HG03469 (cell line): ENCODE data around the gene NPEPPS.
"Not testable (repeated sequence)": the region's sequence is repeated elsewhere in the genome, so short reads cannot be mapped to it uniquely, and the experiment has no call there.

Source experiments
- ATAC-seq: cut with Tn5 transposase; IDR thresholded peaks from one replicate; pipeline ENCODE4 v1.9.1; 2021; ENCODE audit warnings: mild to moderate bottlenecking, moderate library complexity, moderate number of reproducible peaks; ENCODE audit not compliant: unreplicated experiment

NPEPPS gene, protein sequence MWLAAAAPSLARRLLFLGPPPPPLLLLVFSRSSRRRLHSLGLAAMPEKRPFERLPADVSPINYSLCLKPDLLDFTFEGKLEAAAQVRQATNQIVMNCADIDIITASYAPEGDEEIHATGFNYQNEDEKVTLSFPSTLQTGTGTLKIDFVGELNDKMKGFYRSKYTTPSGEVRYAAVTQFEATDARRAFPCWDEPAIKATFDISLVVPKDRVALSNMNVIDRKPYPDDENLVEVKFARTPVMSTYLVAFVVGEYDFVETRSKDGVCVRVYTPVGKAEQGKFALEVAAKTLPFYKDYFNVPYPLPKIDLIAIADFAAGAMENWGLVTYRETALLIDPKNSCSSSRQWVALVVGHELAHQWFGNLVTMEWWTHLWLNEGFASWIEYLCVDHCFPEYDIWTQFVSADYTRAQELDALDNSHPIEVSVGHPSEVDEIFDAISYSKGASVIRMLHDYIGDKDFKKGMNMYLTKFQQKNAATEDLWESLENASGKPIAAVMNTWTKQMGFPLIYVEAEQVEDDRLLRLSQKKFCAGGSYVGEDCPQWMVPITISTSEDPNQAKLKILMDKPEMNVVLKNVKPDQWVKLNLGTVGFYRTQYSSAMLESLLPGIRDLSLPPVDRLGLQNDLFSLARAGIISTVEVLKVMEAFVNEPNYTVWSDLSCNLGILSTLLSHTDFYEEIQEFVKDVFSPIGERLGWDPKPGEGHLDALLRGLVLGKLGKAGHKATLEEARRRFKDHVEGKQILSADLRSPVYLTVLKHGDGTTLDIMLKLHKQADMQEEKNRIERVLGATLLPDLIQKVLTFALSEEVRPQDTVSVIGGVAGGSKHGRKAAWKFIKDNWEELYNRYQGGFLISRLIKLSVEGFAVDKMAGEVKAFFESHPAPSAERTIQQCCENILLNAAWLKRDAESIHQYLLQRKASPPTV

DNA sequence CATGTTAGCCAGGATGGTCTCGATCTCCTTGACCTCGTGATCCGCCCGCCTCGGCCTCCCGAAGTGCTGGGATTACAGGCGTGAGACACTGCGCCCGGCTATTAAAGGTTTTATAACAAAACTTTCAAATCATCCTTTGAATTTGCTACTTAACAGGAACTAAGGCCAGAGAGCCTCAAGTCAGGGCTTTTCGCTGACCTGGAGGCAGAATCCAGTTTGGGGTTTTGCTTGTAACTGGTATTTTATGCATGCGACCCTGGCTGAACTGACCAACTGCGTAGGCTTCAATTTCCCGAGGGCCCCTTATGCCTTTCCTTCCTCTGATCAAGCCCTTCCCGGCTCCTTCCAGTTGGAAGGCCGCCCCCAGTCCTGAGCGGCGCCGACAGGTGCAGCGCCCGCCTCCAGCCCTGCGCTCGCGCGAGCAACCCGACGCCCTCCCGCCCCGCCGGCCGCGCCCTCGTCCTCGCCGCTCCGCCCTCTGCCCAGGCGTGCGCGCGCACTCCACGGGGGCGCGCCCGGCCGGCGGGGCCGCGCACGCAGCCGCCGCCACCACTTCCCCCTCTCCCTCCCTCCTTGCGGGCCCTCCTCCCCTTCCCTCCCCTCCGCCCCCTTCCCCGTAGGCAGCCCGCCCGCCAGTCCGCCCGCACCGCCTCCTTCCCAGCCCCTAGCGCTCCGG lies at the start of gene NPEPPS:
Gene NPEPPS, plus strand, starts transcription at position 552 of the 676 bp plus-strand sequence. CDS start 193 bp downstream, outside the sequence.
- ATAC-seq, result not testable (repeated sequence)

DNA sequence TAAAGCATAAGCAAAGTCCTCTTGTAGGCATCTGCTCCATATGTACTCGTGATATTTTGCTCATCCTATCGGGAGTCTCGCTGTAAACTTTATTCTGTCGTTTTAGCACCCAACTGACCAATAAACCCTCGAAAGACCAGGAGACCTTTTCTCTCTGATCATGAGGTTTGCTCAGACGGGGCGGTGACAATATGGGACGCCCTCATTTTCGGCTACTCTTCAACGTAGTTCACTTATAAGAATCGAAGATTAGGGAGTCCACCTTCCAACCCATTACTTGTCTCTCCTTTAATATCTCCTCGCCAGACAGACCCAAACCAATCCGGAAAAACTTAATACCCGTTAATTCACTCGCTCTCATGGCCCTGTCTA lies 39.1 kb upstream of the NPEPPS start:
- not testable (repeated sequence) for ATAC-seq

DNA sequence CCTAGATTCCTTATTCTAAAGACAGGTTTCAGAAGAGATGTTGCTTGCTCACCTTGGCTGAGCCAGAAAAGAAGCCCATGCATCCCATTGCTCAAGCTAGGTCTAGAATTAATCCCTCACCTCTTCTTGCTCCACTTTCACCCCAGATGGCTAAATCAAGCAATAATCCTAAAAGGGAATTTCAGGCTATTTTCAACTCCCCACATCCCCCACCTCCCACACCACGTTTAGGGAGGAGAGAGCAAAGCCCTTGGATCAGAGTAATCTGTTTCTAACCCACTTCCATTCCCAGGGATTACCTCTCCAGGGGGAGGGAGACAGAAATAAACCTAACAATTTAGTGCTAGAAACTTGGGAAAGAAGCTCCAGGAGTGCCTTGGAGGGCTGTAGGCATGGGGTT lies 31.8 kb upstream of the NPEPPS start:
- not testable (repeated sequence) for ATAC-seq

DNA sequence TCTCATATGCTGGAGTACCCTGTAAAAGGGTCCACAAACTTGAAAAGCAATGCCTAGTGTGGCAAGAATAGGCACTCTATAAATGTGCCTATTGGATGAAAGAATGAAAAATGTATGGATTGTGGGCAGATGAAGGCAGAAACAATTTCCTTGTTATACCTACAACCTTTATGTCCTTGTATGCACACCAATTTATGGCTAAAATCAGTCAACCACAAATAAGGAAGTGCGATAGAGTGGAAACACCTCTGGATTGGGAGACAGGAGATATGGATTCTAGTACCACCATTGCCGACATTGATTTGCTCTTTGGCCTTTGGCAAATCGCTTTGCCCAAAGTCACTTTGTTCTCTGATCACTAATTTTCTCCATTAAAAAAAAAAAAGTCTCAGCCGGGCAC lies 31.4 kb upstream of the NPEPPS start:
- ATAC-seq, result not testable (repeated sequence)

DNA sequence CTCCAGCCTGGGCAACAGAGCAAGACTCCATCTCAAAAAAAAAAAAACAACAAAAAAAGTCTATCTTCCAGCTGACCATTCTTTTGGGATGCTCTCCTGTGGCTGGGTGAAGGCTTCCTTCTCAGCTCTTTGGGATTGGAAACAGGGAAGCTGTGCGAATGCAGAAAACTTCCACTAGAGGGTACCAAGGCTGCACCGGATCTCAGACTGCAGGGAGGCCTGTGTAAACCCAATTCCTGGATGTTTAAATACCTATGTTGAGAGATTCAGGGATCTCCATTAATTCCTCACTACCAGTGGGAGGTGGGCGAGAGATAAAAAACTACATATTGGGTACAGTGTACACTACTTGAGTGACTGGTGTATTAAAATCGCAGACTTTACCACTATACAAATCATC lies 30.3 kb upstream of the NPEPPS start:
- ATAC-seq, result not testable (repeated sequence)

DNA sequence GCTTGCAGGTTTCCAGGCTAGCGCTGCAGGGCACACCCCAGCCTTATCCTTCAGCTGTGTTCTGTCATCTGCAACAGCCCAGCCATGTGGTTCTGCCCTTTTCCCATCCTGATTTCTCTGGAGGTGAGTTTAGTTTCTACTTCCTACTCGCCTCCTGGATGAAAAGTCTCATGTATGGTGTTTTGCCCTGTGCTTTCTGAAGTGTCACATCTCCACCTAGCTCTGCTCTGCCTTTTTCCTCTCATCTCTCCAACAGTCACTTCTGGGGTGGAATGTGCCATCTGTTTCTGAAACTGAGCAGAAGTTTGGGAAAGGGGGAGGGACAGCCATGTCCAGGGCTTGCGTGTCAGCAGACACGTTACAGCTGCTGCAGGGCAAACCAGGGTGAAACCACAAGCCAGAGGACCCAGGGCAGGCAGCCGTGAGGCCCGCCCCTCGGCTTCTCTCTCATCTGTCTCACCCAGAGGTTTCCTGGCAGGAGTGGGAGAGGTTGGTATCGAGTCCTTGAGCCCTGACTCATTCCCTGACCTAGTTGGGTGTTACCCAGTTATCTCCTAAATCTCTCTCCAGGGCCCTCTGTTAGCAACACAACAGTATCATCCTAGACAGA lies 28.7 kb upstream of the NPEPPS start:
- not testable (repeated sequence) for ATAC-seq

DNA sequence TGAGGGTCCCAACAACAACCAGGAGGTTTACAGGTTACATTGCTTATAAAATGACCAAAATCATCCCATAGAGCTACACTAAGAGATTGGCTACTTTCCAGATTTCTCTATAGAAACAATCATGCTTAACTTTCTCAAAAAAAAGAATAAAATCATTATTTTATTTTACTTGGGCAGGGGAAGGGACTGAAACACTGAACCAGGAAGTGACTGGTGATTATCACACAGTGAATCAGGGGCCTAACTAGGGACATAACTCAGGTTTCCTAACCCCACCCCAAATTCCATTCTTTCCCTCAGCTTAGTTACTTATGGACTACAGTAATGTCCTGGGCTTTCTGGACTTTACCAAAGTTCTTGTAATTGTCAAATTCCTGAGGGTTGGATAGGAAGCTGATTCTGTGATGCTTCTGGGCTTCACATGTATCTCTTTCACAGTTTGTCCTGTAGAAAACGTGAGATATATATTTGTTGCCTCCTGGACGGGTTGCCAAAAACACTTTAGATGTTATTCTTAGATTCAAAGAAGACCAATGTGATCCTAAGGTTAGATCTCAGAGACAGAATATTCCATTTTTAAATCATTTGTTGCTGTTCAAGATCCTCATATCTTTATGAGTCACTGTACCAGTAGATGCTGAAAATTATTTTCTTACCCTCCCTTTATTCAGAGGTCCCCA lies 28.0 kb upstream of the NPEPPS start:
- ATAC-seq, result not testable (repeated sequence)

DNA sequence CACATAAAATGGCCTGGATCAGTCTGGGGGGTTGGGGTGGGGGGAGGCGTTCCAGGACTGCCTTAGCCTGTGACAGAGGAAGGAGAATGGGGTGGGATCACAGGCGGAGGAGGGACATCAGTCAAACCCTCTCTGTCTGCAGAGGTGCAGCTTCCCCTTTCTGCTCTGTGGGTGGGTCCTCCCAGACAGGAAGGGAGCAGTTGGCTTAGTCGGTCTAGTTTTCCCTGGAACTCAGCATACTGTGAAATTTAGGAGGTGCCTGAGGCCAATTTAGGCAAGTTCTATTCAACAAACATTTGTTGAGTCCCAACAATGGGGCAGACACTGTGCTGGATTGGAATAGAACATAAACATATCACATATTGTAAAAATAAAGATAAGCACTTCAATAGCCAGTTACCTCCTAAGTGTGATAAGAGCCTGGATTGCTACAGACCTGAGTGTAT lies 19.2 kb upstream of the NPEPPS start:
- not testable (repeated sequence) for ATAC-seq

DNA sequence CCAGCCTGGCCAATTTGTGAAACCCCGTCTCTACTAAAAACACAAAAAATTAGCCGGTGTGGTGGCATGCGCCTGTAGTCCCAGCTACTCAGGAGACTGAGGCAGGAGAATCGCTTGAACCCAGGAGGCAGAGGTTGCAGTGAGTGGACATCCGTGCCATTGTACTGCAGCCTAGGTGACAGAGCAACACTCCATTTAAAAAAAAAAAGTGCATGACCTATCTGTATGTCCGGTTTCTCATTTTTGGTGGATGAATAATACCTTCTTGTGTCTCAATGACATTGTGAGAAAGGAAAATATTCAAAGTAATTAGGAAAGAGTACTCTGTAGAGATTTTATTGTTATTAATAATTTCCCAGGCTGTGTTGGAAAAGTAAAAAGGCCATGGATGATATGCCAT lies 17.6 kb upstream of the NPEPPS start:
- ATAC-seq, result not testable (repeated sequence)

DNA sequence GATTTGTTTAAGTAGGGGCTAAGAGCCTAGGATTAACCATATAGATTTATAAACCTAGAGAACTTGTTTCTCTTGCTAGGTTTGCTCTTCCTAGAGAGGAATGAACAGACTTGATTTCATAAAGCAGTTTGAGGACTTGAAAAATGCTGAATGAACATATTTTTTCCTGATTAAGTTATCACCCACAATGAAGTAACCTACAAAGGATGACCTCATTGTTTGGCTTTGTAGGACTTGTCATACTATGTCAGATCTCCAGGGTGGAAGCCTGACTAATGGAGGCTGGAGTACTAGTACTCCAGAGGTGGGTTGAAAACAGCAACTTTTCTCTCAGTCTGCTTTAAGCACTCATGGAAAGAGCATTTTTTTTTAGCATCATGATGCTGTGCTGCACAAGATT lies 12.0 kb upstream of the NPEPPS start:
- ATAC-seq, result not testable (repeated sequence)

DNA sequence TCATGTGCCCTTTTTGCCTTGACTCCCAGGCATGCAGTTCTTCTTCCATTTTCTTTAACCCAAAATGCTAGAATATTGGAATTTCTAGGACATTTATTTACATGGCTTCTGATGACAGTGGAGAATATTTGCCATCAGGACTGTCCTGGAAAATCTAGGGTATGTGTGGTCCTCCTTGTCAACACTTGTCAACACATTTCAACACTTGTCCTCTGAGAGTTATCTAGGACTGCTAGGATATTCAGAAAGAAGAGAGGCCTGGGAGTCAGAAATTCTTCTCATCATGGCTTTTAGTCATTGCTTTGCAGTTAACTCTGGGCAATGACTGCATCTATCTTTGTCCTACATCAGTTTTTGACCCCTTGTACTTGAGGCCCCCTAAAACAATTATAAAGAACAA lies 11.5 kb upstream of the NPEPPS start:
- ATAC-seq, result not testable (repeated sequence)

DNA sequence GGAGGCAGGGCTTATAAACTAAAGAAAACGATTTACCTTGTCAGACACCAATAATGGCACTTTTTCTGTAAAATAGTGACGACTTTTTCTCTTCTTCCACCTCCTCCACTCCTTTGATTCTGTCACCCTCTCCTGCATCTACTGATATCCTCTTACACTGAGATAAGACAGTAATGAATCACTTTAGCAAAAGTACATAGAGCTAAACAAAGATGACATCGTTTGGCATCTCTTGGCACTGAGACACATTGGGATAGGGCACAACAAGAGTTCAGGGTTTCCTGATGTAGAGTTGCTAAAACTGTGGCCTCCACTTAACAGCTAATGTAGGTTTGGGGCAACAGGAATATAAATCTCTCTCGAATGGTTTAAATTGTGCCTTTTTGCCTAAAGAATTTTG lies 10.6 kb upstream of the NPEPPS start:
- ATAC-seq, result not testable (repeated sequence)

DNA sequence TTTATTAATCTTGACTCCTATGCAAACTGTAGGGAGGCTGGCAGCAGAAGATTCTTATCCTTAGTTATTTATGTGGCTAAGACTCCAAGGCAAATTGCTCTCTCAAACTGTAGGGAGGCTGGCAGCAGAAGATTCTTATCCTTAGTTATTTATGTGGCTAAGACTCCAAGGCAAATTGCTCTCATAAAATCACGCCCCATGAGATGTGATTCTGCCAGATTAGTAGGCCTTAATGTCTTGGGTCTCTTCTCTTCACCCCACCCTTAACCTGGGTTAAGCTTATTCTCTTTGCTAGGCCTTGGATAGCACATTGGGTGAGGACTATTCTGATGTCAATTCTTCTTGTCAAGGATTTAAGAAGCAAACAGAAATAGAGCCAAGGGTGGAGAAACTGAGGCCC lies 9.5 kb upstream of the NPEPPS start:
- not testable (repeated sequence) for ATAC-seq

DNA sequence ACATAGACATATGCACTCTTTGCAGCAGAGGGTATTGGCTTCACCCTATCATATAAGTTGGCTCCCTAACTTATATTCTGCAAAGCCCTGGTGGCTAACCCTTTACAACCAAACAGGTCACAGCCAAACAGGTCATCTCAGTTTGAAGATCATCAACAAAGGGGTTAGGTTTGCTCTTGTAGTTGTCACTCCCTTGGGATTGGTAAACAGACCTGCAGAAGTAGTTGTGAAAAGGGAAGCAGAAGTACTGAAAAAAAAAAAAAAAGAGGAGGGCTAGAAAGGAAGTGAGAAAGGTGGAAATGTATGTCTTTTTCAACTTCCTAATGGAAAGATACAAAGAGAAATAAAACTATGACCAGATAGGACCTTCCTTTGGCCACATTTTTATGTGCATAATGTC lies 8.6 kb upstream of the NPEPPS start:
- not testable (repeated sequence) for ATAC-seq

DNA sequence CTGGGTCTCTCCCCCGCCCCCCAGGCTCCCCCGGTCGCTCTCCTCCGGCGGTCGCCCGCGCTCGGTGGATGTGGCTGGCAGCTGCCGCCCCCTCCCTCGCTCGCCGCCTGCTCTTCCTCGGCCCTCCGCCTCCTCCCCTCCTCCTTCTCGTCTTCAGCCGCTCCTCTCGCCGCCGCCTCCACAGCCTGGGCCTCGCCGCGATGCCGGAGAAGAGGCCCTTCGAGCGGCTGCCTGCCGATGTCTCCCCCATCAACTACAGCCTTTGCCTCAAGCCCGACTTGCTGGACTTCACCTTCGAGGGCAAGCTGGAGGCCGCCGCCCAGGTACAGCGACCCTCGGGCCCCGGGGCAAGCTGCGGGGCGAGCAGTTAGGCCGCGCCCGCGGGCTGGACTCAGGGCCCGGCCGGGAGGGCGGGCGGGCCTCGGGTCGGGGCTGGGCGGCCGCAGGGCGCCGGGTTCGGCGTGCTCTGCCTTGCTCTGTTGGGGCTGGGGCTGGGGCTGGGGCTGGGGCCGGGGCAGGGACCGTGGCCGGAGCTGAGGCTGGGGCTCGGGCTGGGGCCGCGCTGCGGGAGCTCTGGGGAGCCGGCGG lies 419 bp downstream of the NPEPPS start:
- ATAC-seq, result not testable (repeated sequence)

DNA sequence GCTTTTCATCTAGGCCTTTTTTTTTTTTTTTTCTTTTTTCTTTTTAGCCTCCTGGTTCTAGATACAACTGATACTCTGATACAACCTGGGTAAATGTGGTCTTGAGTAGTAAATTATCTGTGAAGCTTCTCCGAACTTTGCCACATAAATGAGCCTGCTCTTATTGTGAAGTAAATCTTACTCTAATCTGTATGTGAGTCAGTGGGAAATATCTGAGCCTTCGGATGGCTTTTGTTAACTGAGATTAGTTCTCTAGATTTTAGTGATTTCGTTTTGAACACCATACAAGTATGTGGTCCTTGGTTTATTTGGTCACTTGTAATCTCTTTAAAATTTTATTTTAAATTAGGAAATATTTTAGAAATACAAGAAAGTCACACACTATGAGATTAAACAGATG lies 8.2 kb downstream of the NPEPPS start:
- ATAC-seq, result not testable (repeated sequence)

DNA sequence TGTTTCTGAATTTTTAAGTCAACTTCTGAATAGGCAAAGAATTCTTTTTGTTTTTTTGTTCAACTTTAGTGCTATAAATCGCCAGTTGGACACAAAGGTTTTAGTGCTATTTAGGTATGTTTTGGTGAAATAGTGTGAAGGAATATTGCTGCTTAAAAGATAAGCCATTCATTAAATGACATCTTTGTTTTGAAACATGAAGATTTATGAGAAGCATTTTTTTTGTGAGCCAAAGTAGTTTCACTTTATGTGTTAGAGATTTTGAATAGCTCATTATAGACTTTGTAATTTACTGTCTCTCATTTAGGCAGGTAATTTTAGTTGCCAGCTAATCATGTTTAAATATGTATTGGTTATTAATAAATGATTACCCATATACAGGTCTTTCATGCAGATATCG lies 10.8 kb downstream of the NPEPPS start:
- ATAC-seq, result not testable (repeated sequence)

DNA sequence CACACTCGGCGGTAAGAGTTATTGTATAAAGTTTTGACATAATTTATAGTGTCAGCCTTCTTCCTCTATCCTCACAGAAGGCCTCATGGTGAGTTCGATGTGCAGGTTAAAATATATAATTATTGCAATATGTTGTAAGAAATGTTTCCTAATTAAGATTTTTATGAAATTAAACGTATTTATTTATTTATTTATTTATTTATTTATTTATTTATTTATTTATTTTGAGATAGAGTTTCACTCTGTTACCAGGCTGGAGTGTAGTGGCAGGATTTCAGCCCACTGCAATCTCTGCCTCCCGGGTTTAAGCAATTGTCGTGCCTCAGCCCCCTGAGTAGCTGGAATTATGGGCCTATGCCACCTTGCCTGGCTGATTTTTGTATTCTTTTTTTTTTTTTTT lies 13.4 kb downstream of the NPEPPS start:
- ATAC-seq, result not testable (repeated sequence)

DNA sequence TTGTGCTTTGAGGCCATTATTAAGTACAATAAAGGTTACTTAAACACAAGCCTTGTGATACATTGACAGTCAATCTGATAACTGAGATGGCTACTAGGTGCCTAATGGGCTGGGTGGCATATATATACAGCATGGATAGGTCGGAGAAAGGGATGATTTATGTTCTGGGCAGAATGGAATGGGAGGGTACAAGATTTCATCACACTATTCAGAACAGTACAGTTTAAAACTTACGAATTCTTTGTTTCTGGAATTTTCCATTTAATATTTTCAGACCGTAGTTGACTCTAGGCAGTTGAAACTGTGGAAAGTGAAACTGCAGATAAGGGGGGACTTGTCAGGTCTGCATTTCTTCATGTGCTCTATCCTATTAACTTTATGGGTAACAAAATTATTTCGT lies 23.8 kb downstream of the NPEPPS start:
- not testable (repeated sequence) for ATAC-seq

DNA sequence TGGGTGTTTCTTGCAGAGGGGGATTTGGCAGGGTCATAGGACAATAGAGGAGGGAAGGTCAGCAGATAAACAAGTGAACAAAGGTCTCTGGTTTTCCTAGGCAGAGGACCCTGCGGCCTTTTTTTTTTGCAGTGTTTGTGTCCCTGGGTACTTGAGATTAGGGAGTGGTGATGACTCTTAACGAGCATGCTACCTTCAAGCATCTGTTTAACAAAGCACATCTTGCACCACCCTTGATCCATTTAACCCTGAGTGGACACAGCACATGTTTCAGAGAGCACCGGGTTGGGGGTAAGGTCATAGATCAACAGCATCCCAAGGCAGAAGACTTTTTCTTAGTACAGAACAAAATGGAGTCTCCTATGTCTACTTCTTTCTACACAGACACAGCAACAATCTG lies 25.2 kb downstream of the NPEPPS start:
- not testable (repeated sequence) for ATAC-seq
